ENCODE measurements around the gene TBCB. TPM values are rescaled to one million over a fixed set of nuclear protein-coding genes. Genes with fewer than 3 reads are reported as not detected.

Gene TBCB
- total RNA-seq, 1 donor from 2014 or later: 172 TPM

- DNase-seq (ENCODE audit: extremely low spot score, unreplicated experiment): no peak
- TF ChIP-seq CTCF (IDR thresholded peaks at IDR 0.05): no peak
- no peaks in the 10 kb centered on the region for H3K4me1 Mint-ChIP-seq (ENCODE audit: unreplicated experiment)
- no peak overlapping the region for H3K4me3 Mint-ChIP-seq (ENCODE audit: unreplicated experiment)
- H3K27ac Mint-ChIP-seq (ENCODE audit: unreplicated experiment): no peak overlapping the region
- H3K9me3 Mint-ChIP-seq (ENCODE audit: unreplicated experiment): no peaks in the 10 kb centered on the region
- H3K36me3 Mint-ChIP-seq (ENCODE audit: unreplicated experiment): peaks cover 2% of the 10 kb centered on the region
- H3K27me3 Mint-ChIP-seq (ENCODE audit: unreplicated experiment): no peaks in the 10 kb centered on the region
Observed at GRCh38 chr19:36093687-36094086, 21.6 kb upstream of the TBCB start.

GRCh38 chr19:36097036-36097435, 18.2 kb upstream of the TBCB start:
- Mint-ChIP-seq H3K27me3 (ENCODE audit: unreplicated experiment) (no peaks in the 10 kb centered on the region), H3K36me3 (ENCODE audit: unreplicated experiment) (peaks cover 2% of the 10 kb centered on the region), H3K4me1 (ENCODE audit: unreplicated experiment) (no peaks in the 10 kb centered on the region), H3K4me3 (ENCODE audit: unreplicated experiment) (no peak overlapping the region), H3K27ac (ENCODE audit: unreplicated experiment) (no peak overlapping the region), H3K9me3 (ENCODE audit: unreplicated experiment) (no peaks in the 10 kb centered on the region)
- TF ChIP-seq CTCF (IDR thresholded peaks at IDR 0.05): no peak
- no peak for DNase-seq (ENCODE audit: extremely low spot score, unreplicated experiment)

- H3K27me3 Mint-ChIP-seq (ENCODE audit: unreplicated experiment): no peaks in the 10 kb centered on the region
- no peak for DNase-seq (ENCODE audit: extremely low spot score, unreplicated experiment)
- H3K27ac Mint-ChIP-seq (ENCODE audit: unreplicated experiment): no peak overlapping the region
- no peak overlapping the region for H3K4me3 Mint-ChIP-seq (ENCODE audit: unreplicated experiment)
- no peaks in the 10 kb centered on the region for H3K36me3 Mint-ChIP-seq (ENCODE audit: unreplicated experiment)
- no peaks in the 10 kb centered on the region for H3K4me1 Mint-ChIP-seq (ENCODE audit: unreplicated experiment)
- no peaks in the 10 kb centered on the region for H3K9me3 Mint-ChIP-seq (ENCODE audit: unreplicated experiment)
- no peak for TF ChIP-seq CTCF (IDR thresholded peaks at IDR 0.05)
Observed at GRCh38 chr19:36099166-36099785, 16.0 kb upstream of the TBCB start.

GRCh38 chr19:36100476-36100875, 14.8 kb upstream of the TBCB start:
- Mint-ChIP-seq H3K9me3 (ENCODE audit: unreplicated experiment) (no peaks in the 10 kb centered on the region), H3K36me3 (ENCODE audit: unreplicated experiment) (no peaks in the 10 kb centered on the region), H3K27ac (ENCODE audit: unreplicated experiment) (no peak overlapping the region), H3K4me1 (ENCODE audit: unreplicated experiment) (no peaks in the 10 kb centered on the region), H3K27me3 (ENCODE audit: unreplicated experiment) (no peaks in the 10 kb centered on the region), H3K4me3 (ENCODE audit: unreplicated experiment) (no peak overlapping the region)
- TF ChIP-seq CTCF (IDR thresholded peaks at IDR 0.05): no peak
- no peak for DNase-seq (ENCODE audit: extremely low spot score, unreplicated experiment)

GRCh38 chr19:36101550-36102327, 13.5 kb upstream of the TBCB start:
- no peak for TF ChIP-seq CTCF (IDR thresholded peaks at IDR 0.05)
- no peaks in the 10 kb centered on the region for H3K9me3 Mint-ChIP-seq (ENCODE audit: unreplicated experiment)
- H3K27ac Mint-ChIP-seq (ENCODE audit: unreplicated experiment): no peak overlapping the region
- DNase-seq (ENCODE audit: extremely low spot score, unreplicated experiment): no peak
- H3K36me3 Mint-ChIP-seq (ENCODE audit: unreplicated experiment): no peaks in the 10 kb centered on the region
- H3K27me3 Mint-ChIP-seq (ENCODE audit: unreplicated experiment): no peaks in the 10 kb centered on the region
- H3K4me1 Mint-ChIP-seq (ENCODE audit: unreplicated experiment): peaks cover 3% of the 10 kb centered on the region
- no peak overlapping the region for H3K4me3 Mint-ChIP-seq (ENCODE audit: unreplicated experiment)
